GM10248 (cell line): ENCODE results near the gene ADAMTS3.

Experiments used
- CTCF ChIA-PET: fragments of 300-600 bp; sonication (Branson Sonifier 250); formaldehyde crosslinking; extraction: SDS; loops from one replicate; lab custom pipeline; 2021; ENCODE audit warnings: antibody characterized with exemption; lab: Yijun Ruan, JAX
- POLR2A ChIA-PET: fragments of 350-650 bp; sonication (Branson Sonifier 250); formaldehyde crosslinking; extraction: SDS; loops from one replicate; lab custom pipeline; 2020; ENCODE audit warnings: antibody characterized with exemption; lab: Yijun Ruan, JAX
- DNase-seq: peaks from one replicate; pipeline ENCODE4 v3.0.0; 2012; ENCODE audit errors: extremely low spot score
- CTCF ChIP-seq: IDR thresholded peaks from 2 replicates; pipeline ENCODE4 v1.5.1; 2012; ENCODE audit warnings: mild to moderate bottlenecking, low read depth; ENCODE audit errors: extremely low read depth, missing control alignments, control extremely low read depth

The ADAMTS3 gene

GRCh38 chr4:72496119-72496518 lies 72.9 kb downstream of the ADAMTS3 start:
- no peak for DNase-seq
- ChIA-PET CTCF (interaction anchor here (1.2 kb wide), 1 partner anchor 14 kb away, joined by 3 read pairs; no protein-coding TSS in a partner anchor), POLR2A (no interaction called here)
- TF ChIP-seq CTCF: no peak

GRCh38 chr4:72494156-72494555 lies 74.9 kb downstream of the ADAMTS3 start:
- no peak for TF ChIP-seq CTCF
- POLR2A ChIA-PET: no interaction called here
- DNase-seq: no peak
- CTCF ChIA-PET: interaction anchor here (0.9 to 1.9 kb wide), 2 partner anchors 10 to 19 kb away, joined by 3 to 7 read pairs; no protein-coding TSS in a partner anchor

- no peak for DNase-seq
- ChIA-PET CTCF (no interaction called here), POLR2A (no interaction called here)
- no peak for TF ChIP-seq CTCF
These were observed 79.8 kb downstream of the ADAMTS3 start for GRCh38 chr4:72489267-72489666.

DNA sequence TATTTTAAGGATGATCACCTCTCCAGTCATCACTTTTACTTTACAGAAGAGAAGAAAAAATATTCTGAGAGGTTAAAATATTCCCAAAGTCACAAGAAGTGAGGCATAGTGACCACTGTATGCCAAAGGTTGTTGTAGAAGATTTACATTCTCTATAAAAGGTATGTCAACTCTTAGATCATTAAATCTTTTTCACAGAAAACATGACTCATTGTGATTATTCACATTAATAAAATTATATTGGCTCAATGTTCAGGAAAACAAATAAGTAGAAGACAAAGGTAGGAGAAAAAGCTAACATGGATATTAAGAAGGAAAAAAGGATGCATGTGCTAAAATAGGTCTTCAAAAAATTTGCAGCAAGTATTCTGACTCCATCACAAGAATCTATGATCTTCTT lies 82.0 kb downstream of the ADAMTS3 start:
- CTCF ChIA-PET: no interaction called here
- DNase-seq: no peak
- POLR2A ChIA-PET: no interaction called here
- no peak for TF ChIP-seq CTCF

GRCh38 chr4:72484981-72485380 lies 84.0 kb downstream of the ADAMTS3 start:
- DNase-seq: no peak
- CTCF ChIA-PET: no interaction called here
- POLR2A ChIA-PET: no interaction called here
- TF ChIP-seq CTCF: no peak

DNA sequence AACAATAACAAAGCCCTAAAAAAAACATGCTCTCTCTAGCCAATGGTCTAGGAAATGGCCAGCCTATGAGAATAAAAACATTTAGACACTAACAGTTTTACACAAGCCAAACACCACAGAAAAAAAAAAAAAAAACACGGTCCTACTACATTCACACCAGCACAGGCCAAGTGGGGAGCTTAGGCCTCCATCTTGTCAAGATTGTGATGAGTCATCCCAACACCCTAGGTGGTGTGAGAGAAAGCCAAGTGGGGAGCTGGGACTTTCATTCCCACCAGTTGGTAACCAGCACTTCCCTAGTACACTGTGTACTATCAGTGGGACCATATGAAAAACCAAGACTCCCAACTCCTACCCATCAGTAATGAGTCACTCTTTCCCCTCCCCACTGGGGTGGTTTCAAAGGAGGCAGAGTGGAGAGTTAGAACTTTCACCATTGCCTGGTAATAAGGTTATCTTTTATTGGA lies 95.6 kb downstream of the ADAMTS3 start:
- ChIA-PET CTCF (interaction anchor here (1.5 kb wide), 1 partner anchor 36 kb away, joined by 3 read pairs; no protein-coding TSS in a partner anchor), POLR2A (no interaction called here)
- no peak for DNase-seq
- TF ChIP-seq CTCF: no peak

GRCh38 chr4:72471816-72472215 lies 97.2 kb downstream of the ADAMTS3 start:
- POLR2A ChIA-PET: no interaction called here
- CTCF ChIA-PET: no interaction called here

More at GRCh38 chr4:72471816-72472215, 97.2 kb downstream of the ADAMTS3 start:
- TF ChIP-seq CTCF: no peak
- no peak for DNase-seq
